Heart left ventricle (tissue), 13 donors: ENCODE data around the gene OR1J1.

Source experiments
- CTCF ChIP-seq, 12 donors: fragments of 200-600 bp; sonication (generic) in 4 of 12; IDR thresholded peaks; one replicate each; pipeline versions ENCODE4 v1.5.0 to v1.8.0; 2018 to 2022; ENCODE audit warnings: antibody characterized with exemption in 12 of 12, mild to moderate bottlenecking in 5 of 12
- POLR2A ChIP-seq, 2 donors: fragments of 450-650 bp; IDR thresholded peaks; one replicate each; pipeline ENCODE4 v1.6.1; 2017; ENCODE audit warnings: antibody characterized with exemption in 2 of 2, mild to moderate bottlenecking in 2 of 2, moderate library complexity in 2 of 2
- donor health status: ischemic (EF 13 %, LVEDD 7.1; RV severe dilation, severe dysfunction).
- donor health status: DM: no; HTN: yes; CAD: no.
- donor health status: DM: no; HTN: no; CAD: no.
- donor health status: ischemic (EF 25% LVEDD 6.9; RV normal size, moderate dysfunction).
- donor health status: ischemic (EF 25% LVEDD 5.7; RV mildly dilated, moderate dysfunction).
- donor health status: ischemic (EF 35%, LVEDD 5.7; RV mildly dilated, moderate dysfunction).
- donor health status: nonischemic (EF 11% LVEDD 7.7; RV severe dilation, severe dysfunction).
- donor health status: DM: yes; HTN: yes; CAD: no.
- donor health status: PGD.
- donor health status: ischemic (EF 29% LVEDD 5.4; RV normal size, mild dysfunction).
- donor health status: nonischemic (EF 23%, LVEDD 6.1; RV moderate dilation, normal function).

GRCh38 chr9:122498883-122499288 is 21.2 kb upstream of the OR1J1 start:
- TF ChIP-seq POLR2A (IDR thresholded peaks at IDR 0.05) (no peak), CTCF (IDR thresholded peaks at IDR 0.05) (peak; percentile 25 to 65 (median 56))
